ENCODE measurements around the gene ASS1.
"Not testable (repeated sequence)": the region's sequence is repeated elsewhere in the genome, so short reads cannot be mapped to it uniquely, and the experiment has no call there.

Gene ASS1

GRCh38 chr9:130431536-130432303, 13.0 kb upstream of the ASS1 start:
- no peak overlapping the region for H3K27ac ChIP-seq
- no peak for TF ChIP-seq CTCF (conservative IDR thresholded peaks at IDR 0.05)

- no peak overlapping the region for H3K27ac ChIP-seq
- no peak for TF ChIP-seq CTCF (conservative IDR thresholded peaks at IDR 0.05)
Observed at GRCh38 chr9:130432362-130432761, 12.4 kb upstream of the ASS1 start.

- no peak for TF ChIP-seq CTCF (conservative IDR thresholded peaks at IDR 0.05)
- H3K27ac ChIP-seq, result peak overlapping the region; percentile 33; the same call in 1 of the 2 replicates
Observed at GRCh38 chr9:130432796-130433167, 12.0 kb upstream of the ASS1 start.

- H3K27ac ChIP-seq, result peak overlapping the region; percentile 33; the same call in 1 of the 2 replicates
- TF ChIP-seq CTCF (conservative IDR thresholded peaks at IDR 0.05), result peak; percentile 88
Observed at GRCh38 chr9:130433168-130433946, 11.4 kb upstream of the ASS1 start.

GRCh38 chr9:130433947-130434262, 10.9 kb upstream of the ASS1 start:
- no peak overlapping the region for H3K27ac ChIP-seq
- no peak for TF ChIP-seq CTCF (conservative IDR thresholded peaks at IDR 0.05)

GRCh38 chr9:130434656-130435055, 10.1 kb upstream of the ASS1 start:
- H3K27ac ChIP-seq, result not testable (repeated sequence)

- H3K27ac ChIP-seq, result no peak overlapping the region
- TF ChIP-seq CTCF (conservative IDR thresholded peaks at IDR 0.05), result no peak
Observed at GRCh38 chr9:130437011-130437789, 7.6 kb upstream of the ASS1 start.

Measured in VCaP (cell line).